DMS 273 treated with DMSO at 0.1 percent for 48 hours (cell line): ENCODE measurements around the gene CD247.

ENCODE experiments used
- DNase-seq: peaks from one replicate; lab custom pipeline; 2025; lab: John Stamatoyannopoulos, UW

Gene CD247

GRCh38 chr1:167463080-167463479, 55.2 kb downstream of the CD247 start:
- no peak for DNase-seq

GRCh38 chr1:167462341-167462740, 56.0 kb downstream of the CD247 start:
- no peak for DNase-seq

GRCh38 chr1:167460836-167461235, 57.5 kb downstream of the CD247 start:
- no peak for DNase-seq

- DNase-seq = no peak
These were observed 60.3 kb downstream of the CD247 start for GRCh38 chr1:167457936-167458584.

GRCh38 chr1:167456926-167457325, 61.4 kb downstream of the CD247 start:
- DNase-seq = no peak

- no peak for DNase-seq
These were observed 61.8 kb downstream of the CD247 start for GRCh38 chr1:167456524-167456923.

GRCh38 chr1:167455786-167456446, 62.4 kb downstream of the CD247 start:
- DNase-seq = no peak

GRCh38 chr1:167454894-167455785, 63.2 kb downstream of the CD247 start:
- DNase-seq = peak; percentile 3

- DNase-seq = no peak
These were observed 63.9 kb downstream of the CD247 start for GRCh38 chr1:167454304-167454893.

- no peak for DNase-seq
These were observed 65.2 kb downstream of the CD247 start for GRCh38 chr1:167453123-167453522.

- no peak for DNase-seq
These were observed 65.8 kb downstream of the CD247 start for GRCh38 chr1:167452483-167452882.

GRCh38 chr1:167450843-167451242, 67.5 kb downstream of the CD247 start:
- DNase-seq = no peak

GRCh38 chr1:167447521-167448136, 70.7 kb downstream of the CD247 start:
- no peak for DNase-seq

GRCh38 chr1:167446966-167447365, 71.4 kb downstream of the CD247 start:
- DNase-seq = no peak

GRCh38 chr1:167443757-167444156, 74.6 kb downstream of the CD247 start:
- DNase-seq = no peak

- DNase-seq = no peak
These were observed 75.3 kb downstream of the CD247 start for GRCh38 chr1:167442854-167443565.

GRCh38 chr1:167442142-167442848, 76.0 kb downstream of the CD247 start:
- peak; percentile 47 for DNase-seq

GRCh38 chr1:167441222-167441621, 77.1 kb downstream of the CD247 start:
- DNase-seq = no peak

- no peak for DNase-seq
These were observed 77.6 kb downstream of the CD247 start for GRCh38 chr1:167440776-167441175.

- no peak for DNase-seq
These were observed 78.0 kb downstream of the CD247 start for GRCh38 chr1:167440345-167440744.
